NCI-H748 treated with DMSO at 0.1 percent for 48 hours (cell line): ENCODE measurements around the gene BTBD8.
A peak's percentile ranks its signal among the peaks of the same experiment; 100 is the strongest.

Experiments
- DNase-seq: peaks from one replicate; lab custom pipeline; 2025; lab: John Stamatoyannopoulos, UW

Gene BTBD8

DNA sequence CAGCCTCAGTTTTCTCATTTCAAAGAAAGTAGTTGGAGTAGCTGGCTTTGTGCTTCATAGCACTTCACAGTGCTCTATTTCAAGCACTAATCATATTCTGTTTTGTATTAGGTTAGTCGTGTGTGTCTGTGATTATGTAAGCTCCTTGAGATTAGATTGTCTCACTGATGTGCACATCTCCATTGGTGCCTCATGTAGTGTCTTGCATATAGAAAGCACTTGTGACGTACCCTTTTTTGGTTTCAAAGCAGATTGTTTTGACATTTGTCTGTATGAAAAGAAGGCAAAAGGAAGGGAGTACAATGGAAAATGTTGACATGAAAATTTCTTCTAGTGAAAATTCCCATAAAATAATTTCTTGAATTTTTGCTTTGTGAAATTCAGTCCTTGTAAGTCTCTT is 13.9 kb downstream of the BTBD8 start:
- DNase-seq = no peak

DNA sequence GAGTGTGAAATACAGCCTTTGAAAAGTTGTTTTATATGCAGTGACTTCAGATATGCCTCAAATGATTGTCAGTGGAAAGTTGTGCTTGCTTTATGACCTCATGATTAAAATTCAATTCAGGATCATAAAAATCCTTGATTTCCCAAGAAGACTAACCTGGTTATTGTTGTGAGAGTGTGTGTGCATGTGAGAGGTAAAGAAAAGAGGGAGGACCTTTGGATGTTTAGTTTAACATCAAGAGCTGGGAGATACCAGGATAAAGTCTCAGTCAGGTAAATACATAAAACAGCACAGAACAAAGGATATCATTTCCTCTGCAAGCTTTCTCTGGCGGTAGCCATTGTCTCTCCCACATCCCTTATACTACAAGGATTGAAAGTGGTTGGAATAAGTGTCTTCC is 14.4 kb downstream of the BTBD8 start:
- no peak for DNase-seq

DNA sequence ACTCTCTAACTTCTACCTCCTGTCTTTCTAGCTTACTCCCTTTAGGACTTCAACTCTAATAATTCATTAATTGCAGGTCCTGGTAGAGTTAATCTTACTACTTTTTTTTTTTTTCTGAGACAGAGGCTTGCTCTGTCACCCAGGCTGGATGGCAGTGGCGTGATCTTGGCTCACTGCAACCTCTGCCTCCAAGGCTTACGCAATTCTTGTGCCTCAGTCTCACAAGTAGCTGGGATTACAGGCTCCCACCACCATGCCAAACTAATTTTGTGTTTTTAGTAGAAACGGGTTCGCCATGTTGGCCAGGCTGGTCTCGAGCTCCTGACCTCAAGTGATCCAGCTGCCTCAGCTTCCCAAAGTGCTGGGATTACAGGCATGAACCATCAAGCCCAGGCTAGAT is 15.7 kb downstream of the BTBD8 start:
- DNase-seq = no peak

DNA sequence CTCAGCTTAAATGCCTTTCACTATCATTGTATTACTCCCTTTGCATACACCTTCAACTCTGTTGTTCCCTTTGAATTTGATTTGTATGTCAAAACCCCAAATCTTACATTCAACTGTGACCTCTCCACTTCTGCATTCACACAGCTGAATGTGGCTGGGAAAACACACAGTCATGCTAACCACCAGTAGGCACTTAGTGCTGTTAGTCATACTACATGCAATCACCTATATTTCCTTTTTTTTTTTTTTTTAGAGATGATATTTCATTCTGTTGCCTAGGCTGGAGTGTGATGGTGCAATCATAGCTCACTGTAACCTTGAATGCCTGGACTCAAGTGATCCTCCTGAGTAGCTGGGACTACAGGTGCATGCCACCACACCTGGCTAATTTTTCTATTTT is 16.2 kb downstream of the BTBD8 start:
- DNase-seq = no peak

DNA sequence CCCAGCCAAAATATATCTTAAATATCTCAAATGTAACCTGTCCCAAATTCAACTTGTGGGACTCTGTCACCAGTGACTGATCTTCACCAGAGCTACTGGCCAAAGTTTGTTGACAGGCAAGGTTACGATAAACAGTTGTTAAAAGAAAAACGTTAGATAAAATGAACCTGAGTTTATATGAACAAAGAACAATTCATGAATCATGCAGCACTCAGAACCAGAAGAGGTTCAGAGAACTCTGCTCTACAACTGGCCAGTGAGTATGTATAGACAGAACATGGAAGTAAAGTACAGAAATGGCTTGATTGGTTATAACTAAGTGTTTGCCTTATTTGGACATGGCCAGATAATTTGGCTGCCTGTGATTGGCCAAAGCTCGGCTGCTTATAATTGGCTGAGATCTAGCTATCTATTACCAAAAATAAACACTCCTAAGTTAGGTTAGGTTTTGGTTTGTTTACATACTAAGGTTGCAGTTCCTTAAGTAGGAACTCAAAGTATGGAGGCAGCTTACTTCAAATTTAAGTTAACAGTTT is 25.5 kb downstream of the BTBD8 start:
- DNase-seq = no peak

DNA sequence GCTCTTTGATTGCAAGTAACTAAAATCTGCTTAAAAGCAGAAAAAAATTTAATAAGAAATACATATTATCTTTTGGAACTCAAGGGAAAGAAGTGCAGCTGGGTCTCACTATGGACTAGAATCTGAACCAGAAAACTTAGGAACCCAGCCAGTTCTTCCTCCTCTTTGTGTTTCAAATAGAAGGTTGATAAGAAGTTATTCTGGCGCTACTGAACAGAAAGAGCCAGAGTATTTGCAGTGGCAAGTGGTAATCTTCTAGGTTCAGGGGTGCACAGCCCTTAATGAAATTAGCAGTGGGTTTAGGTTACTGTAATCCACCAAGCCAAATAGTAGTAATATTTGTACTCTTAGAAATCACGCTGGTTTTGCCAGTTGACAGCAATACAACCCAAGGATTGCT is 28.5 kb downstream of the BTBD8 start:
- DNase-seq = no peak

DNA sequence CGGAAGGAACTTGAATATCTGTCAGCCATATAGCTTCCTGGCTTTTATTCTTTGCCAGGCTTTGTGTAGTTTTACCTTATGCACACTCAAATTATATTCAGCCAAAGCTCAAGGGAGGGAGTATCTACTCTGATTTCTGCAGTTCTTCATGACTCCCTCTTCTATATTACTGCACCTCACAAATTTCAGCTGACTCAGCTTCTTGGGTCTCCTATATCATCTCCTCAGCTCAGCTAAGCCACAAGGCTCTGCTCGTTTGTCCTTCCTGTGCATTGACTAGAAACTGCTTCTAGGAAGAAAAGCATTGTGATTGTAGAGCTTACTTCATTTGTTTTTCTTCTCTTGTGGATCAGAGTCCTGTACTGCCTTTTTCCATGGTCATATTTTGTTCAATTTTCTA is 37.4 kb downstream of the BTBD8 start:
- DNase-seq = no peak

DNA sequence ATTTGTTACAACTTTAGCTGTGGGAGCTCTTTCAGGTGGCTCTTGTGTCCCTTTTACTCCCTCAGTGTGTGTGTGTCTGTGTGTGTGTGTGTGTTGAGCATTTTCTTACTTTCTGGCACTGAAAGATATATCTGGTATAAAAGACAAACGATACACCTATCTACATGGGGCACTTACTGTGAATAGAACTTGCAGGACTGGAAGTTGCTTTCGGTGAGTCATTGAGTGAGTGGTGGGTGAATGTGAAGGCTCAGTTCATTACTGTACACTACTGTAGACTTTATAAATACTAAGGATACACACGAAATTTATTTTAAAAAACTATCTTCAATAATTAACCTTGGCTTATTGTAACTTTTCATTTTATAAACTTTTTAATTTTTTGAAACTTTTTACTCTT is 38.7 kb downstream of the BTBD8 start:
- DNase-seq = no peak

DNA sequence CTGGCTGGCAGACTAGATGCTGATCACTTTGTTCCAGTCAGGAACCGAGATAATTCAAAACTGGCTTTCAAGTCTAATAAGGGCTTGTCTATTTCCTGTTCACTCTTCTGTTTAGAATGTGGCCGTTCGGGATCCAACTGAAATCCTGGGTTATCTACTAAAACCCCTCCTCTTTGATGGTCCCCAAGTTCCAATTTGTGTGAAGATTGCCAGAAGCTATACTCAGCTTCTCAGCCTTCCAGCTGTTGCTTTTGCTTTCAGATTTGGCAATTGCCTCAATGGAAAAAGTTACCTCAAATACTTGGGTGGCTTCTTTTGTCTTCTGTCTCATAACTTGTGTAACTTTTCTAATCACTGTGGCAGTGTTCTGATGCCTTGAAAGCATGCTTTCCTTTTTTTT is 43.7 kb downstream of the BTBD8 start:
- no peak for DNase-seq

DNA sequence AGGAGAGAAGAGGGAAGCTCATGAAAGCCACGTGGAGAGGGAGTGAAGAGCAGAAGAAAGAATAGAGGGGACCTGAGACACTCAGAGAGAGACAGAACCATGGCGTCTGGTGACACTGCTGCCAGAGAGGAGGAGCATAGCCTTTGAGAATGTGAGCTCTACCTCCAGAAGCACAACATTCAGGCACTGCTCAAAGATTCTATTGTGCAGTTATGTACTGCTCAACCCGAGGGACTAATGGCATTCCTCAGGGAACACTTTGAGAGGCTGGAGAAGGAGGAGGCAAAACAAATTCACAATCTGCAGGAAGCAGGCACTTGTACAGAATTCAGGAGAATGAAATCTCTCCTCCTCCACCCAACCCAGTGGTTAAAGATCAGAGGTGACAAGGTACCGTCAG is 45.1 kb downstream of the BTBD8 start:
- no peak for DNase-seq

DNA sequence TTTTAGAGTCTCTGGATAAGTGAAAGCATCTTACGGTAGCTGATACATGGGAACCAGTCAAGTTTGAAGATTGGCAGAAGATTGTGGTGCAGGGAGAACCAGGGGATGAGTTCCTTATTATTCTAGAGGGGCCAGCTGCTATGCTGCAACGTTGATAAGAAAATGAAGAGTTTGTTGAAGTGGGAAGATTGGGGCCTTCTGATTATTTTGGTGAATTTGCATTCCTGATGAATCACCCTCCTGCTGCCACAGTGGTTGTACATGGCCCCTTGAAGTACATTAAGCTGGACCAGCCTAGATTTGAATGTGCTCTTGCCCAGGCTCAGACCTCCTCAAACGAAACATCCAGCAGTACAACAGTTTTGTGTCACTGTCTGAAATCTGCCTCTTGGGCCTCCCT is 45.9 kb downstream of the BTBD8 start:
- no peak for DNase-seq

DNA sequence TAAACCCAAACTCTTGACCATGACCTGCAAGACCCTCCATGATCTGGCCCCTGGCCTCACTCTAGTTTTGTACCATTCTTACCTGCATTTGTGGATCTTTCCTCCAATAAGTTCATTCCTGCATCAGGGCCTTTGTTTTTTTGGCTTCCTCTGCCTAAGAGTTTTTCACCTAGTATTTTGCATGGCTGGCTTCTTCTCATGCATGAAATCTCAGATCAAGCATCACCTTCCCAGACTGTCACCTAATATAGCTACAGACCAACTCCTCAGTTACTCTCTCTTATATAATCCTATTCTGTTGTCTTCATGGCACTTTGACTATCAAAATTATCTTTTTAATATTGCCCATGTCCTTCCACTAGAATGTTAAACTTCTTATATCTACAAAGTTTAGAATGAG is 54.2 kb downstream of the BTBD8 start:
- no peak for DNase-seq

DNA sequence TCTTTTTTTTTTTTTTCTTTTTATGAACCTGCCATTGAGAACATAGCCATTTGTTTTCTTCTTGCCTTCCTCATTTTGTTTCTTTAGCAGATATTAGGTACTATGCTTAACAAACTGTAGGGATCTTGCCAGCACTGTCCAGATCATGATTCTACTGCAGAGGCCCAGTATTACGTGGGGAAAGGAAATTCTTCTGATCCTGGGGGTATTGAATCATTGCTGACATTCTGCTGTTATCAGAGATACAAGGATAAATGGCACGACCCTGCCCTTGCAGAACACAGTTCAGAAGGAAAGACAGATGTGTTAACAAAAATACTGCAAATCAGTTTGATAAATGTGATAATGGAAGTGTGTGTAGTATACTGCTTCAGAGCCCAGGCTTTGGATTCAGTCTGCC is 56.2 kb downstream of the BTBD8 start:
- DNase-seq = no peak

DNA sequence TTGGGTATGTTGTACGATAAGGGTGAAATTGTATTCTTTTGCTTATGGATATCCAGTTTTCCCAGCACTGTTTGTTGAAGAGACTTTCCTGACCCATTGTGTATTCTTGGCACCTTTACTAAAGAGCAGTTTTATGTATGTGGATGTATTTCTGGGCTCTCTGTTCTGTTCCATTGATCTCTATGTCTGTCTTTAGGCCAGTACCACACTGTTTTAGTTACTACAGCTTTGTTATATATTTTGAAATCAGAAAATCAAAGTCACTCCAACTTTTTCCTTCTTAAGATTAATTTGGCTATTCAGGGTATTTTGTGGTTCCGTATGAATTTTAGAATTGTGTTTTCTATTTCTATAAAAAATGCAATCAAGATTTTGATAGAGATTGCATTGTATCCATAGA is 74.8 kb downstream of the BTBD8 start:
- no peak for DNase-seq

DNA sequence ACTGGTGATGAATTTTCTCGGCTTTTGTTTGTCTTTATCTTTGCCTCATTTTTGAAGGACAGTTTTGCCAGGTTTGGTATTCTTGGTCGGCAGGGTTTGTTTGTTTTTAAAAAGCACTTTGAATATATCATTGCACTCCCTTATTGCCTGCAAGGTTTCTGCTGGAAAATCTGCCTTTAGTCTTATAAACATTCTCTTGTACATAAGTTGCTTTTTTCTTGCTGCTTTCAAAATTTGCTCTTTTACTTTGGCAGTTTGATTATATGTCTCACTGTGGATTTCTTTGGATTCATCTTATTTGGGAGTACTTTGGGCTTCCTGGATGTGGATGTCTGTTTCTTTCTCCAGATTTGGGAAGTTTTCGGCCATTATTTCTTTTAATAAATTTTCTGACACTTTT is 79.4 kb downstream of the BTBD8 start:
- DNase-seq = no peak

DNA sequence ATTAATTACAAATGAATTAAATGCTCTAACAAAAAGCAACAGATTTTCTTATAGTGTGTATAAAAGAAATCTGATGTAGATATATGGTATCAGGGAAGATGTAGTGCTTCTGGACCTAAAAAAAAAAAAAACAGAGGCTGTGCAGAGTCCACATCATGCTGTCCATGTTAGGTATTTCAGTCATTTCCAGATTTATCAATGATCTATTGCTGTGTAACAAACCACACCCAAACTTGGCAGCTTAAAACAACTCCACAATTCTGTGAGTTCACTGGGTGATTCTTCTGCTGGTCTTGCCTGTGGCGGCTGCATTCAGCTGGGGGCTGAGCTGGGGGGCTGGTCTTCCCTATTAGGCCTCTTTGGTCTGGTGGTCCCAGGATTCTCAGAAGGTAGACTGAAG is 85.2 kb downstream of the BTBD8 start:
- no peak for DNase-seq

DNA sequence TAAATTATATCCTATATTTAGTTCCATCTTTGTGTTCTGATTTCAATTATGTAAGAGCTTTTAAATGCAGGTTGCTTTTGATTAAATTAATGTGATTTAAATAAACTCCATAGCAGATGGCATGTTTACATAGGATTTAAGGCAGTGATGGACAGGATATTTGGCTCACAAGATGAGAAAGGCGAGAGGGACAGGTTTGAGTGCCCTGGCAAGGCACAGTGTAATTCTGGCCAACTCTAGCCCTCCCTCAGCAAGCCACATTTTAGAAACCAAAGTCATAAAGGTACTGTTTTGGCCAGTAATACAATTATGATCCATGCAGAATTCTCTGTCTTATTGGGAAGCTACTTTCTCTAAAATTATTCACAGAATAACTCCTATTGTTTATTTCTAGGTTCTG is 87.0 kb downstream of the BTBD8 start:
- no peak for DNase-seq

DNA sequence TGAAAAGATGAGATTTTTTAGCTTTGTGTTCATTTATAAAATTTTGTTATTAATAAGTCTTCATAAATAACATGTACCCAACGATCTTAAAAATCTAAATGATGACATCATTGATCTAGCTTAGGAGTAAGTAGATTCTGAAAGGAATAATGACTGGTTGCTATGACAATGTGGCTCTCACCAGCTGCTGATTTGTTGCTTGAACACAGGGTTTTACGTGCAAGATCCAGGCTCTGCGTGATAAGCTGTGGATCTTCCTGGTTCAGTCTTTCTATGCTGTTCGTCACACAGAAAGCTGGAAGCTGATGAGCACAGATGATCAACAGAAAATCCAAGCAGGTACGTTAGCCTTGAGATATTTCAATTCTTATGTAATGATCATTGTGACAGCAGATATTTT is 88.5 kb downstream of the BTBD8 start:
- DNase-seq = peak; percentile 25

DNA sequence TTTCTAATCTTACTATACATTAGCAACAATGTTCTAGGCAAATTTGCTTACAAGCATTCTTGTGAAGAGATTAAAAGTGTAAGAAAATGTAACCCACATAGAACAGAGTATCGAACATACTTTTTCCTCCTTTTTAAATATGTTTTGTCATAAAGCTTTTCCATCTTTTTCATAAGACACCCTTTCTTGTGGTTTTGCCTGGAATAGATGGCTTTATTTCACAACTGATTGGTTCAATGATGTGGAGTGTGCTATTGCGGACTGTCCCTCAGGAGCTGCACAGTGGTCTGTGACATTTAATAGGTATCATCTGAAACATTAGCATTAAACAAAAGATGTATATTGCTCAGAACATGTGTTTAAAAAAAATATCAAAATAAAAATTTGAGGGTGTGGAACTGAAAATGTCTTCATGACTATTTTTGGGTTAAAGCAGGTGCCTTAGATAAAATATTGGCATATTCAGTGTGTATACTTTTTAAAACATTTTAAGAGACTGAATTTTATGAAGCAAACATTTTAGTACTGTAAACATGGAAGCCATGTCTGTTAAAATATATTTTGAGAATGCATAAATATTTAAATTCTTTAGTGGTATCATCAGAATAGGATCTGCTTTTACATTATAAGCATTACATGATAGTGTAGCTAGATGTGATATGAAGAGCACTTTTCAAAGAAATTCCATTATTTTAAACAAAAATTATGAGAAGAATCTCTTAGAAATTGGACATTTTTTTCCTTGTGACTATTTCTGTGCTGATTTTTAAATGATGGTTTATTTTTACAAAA is 89.3 kb downstream of the BTBD8 start:
- no peak for DNase-seq

DNA sequence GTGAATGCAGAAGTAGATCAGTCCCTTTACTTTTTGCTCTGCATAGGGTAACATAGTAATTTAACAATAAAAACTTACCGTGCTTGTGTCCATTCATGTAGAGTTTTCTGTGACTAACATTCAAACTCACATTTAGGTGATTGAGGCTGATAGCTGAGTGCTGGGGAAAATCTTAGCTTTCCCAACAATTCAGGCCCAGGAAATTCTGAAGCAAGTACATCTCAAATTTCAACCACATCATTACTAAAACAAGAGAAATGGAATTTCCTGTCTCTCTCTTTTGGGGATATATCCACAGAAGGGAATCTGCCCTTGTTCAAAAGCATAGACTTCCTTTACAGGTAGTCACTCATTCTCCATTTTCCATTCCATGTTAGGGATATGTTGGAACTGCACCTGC is 104.5 kb downstream of the BTBD8 start:
- DNase-seq = no peak

DNA sequence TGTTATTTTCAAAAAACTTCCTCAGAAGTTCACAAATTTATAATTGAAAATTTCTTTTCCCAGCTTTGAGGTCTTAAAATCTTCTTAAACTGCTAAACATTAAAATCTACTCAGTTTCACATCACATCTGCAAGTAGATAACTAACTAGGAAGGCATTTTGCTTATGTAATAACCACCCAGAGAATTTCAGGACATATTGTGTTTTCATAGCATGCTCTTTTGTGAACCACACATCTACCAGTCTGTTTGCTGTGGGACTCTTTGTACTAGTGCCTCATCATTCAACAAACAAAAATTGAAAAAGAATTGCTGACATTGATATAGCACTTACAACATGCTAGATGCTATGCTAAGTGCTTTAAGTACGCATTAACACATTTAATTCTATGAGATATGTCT is 105.9 kb downstream of the BTBD8 start:
- no peak for DNase-seq

DNA sequence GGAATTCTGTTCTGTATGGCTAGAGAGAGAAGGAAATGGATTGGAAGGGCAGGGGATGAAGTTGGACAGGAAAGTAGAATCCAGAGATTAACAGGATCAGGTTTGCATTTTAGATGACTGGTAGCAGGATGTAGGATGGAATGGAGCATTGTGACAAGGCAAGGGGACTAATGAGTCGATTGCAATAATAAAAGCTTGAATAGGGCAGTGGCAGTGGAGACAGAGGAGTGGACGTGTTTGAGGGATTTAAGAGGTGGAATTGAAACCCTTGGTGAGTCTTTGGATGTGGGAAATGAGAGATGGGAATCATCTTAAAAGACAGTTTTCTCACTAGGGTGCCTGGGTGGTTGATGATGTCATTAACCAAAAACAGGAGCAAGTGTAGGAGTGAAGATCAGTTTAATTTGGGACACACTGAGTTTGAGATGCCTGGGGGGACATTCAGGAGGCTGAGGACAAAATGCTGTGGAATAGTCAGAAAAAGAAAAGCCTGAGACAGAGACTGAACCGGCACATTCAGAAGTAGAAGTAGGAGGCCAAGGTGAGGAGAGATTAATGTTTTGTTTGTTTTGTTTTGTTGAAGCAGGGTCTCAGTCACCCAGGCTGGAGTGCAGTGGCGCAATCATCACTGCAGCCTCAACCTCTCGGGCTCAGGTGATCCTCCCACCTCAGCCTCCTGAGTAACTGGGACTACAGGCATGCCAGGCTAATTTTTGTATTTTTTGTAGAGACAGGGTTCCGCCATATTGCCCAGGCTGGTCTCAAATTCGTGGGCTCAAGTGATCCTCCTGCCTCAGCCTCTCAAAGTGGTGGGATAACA is 108.5 kb downstream of the BTBD8 start:
- DNase-seq = no peak

DNA sequence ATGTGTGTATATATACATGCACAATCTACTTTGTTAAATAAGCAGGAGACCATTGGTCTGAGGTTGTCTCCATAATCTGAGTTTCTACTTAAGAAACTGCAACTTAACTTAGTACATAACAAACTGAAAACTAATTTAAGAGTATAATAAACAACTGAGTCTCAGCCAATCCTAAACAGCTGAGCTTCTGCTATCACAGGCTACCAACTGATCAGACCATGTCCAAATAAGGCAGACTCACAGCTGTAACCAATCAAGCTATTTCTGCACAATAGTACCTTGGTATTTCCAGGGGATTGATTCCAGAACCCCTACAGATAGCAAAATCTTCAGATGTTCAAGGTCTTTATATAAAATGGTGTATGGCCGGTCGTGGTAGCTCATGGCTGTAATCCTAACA is 111.6 kb downstream of the BTBD8 start:
- no peak for DNase-seq
